ENCODE measurements around the gene MOK.

GRCh38 chr14:102278631-102278935 lies 26.4 kb downstream of the MOK start:
- TF ChIP-seq CTCF (IDR thresholded peaks at IDR 0.05) (no peak), POLR2A (IDR thresholded peaks at IDR 0.05) (no peak), POLR2AphosphoS5 (IDR thresholded peaks at IDR 0.05) (no peak), EP300 (IDR thresholded peaks at IDR 0.05; ENCODE audit: low read depth) (no peak)
